Measurements from ENCODE around the gene SLC24A5.

DNA sequence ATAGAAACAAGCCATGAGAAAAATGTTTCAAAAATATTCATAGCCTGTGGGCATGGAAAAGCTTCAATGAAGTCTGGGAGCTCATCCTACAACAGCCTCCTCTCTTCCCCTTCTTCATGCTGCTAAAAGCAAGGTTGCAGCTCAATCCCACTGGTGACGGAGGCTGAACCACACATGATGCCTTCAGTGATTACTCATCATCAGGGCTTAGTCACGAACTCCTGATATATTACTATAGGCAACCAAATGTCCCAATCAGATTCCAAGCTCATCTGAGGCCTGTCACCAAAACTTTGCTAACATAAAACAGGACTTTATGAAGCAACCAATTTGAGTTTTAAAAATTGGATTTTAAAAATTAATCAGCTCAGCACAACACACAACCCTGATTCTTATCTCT lies 24.0 kb upstream of the SLC24A5 start:
- TF ChIP-seq POLR2A (IDR thresholded peaks at IDR 0.05) (no peak), POLR2AphosphoS5 (IDR thresholded peaks at IDR 0.05) (no peak)
- TF ChIP-seq, protein P1, sequence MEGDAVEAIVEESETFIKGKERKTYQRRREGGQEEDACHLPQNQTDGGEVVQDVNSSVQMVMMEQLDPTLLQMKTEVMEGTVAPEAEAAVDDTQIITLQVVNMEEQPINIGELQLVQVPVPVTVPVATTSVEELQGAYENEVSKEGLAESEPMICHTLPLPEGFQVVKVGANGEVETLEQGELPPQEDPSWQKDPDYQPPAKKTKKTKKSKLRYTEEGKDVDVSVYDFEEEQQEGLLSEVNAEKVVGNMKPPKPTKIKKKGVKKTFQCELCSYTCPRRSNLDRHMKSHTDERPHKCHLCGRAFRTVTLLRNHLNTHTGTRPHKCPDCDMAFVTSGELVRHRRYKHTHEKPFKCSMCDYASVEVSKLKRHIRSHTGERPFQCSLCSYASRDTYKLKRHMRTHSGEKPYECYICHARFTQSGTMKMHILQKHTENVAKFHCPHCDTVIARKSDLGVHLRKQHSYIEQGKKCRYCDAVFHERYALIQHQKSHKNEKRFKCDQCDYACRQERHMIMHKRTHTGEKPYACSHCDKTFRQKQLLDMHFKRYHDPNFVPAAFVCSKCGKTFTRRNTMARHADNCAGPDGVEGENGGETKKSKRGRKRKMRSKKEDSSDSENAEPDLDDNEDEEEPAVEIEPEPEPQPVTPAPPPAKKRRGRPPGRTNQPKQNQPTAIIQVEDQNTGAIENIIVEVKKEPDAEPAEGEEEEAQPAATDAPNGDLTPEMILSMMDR (IDR thresholded peaks at IDR 0.05) = no peak
